K562 (cell line): ENCODE results near the gene CD46. TPM values are rescaled to one million over a fixed set of nuclear protein-coding genes. Genes with fewer than 3 reads are reported as not detected.

ENCODE experiments used
- ATF3 ChIP-seq, 2 experiments: fragments of 450-650 bp in 1 of 2; sonication (generic) in 1 of 2; formaldehyde crosslinking in 1 of 2; IDR thresholded peaks in 1 of 2; conservative IDR thresholded peaks in 1 of 2; 2 replicates each; pipeline versions ENCODE4 v1.6.1 to v1.8.1; 2016 to 2023; ENCODE audit warnings: mild to moderate bottlenecking in 2 of 2, moderate library complexity in 2 of 2, inconsistent platforms in 1 of 2, missing genetic modification reagents in 1 of 2
- DPF2 ChIP-seq: fragments of 450-650 bp; IDR thresholded peaks from 2 replicates; pipeline ENCODE4 v1.6.1; 2016
- FOXJ2 ChIP-seq: fragments of 200-800 bp; sonication (Bioruptor generic); IDR thresholded peaks from 2 replicates; pipeline ENCODE4 v1.6.1; 2016; ENCODE audit warnings: missing genetic modification characterization, missing compliant biosample characterization
- HDAC1 ChIP-seq, 2 experiments: fragments of 450-650 bp; IDR thresholded peaks; 2 replicates each; pipeline ENCODE4 v1.6.1; 2016 to 2017; ENCODE audit warnings: inconsistent platforms in 1 of 2, mild to moderate bottlenecking in 1 of 2, moderate library complexity in 1 of 2
- HMBOX1 ChIP-seq: sonication (generic); IDR thresholded peaks from 2 replicates; pipeline ENCODE4 v1.6.1; 2016
- MBD1 ChIP-seq: fragments of 250-450 bp; sonication (Bioruptor Pico); IDR thresholded peaks from 2 replicates; pipeline ENCODE4 v1.8.0; 2022; ENCODE audit warnings: inconsistent platforms
- TAF7 ChIP-seq: fragments of 450-650 bp; IDR thresholded peaks from 2 replicates; pipeline ENCODE4 v1.6.1; 2016; ENCODE audit warnings: missing genetic modification characterization, missing compliant biosample characterization
- YY1 ChIP-seq, 3 experiments: IDR thresholded peaks; 2 replicates each; pipeline ENCODE4 v1.6.1; 2011; ENCODE audit warnings: low read length in 2 of 3, mild to moderate bottlenecking in 2 of 3, moderate library complexity in 2 of 3, borderline replicate concordance in 1 of 3, control low read depth in 1 of 3, low read depth in 1 of 3; ENCODE audit not compliant: insufficient read depth in 3 of 3, insufficient replicate concordance in 2 of 3, control insufficient read depth in 1 of 3, insufficient read length in 1 of 3; ENCODE audit errors: extremely low read depth in 1 of 3
- ZBTB5 ChIP-seq: fragments of 450-650 bp; IDR thresholded peaks from 2 replicates; pipeline ENCODE4 v1.6.1; 2017; ENCODE audit warnings: antibody characterized with exemption
- ZNF407 ChIP-seq: fragments of 450-650 bp; IDR thresholded peaks from 2 replicates; pipeline ENCODE4 v1.6.1; 2016; ENCODE audit warnings: low read depth
- ZNF668 ChIP-seq: fragments of 250-450 bp; sonication (Bioruptor Pico); IDR thresholded peaks from 2 replicates; pipeline ENCODE4 v1.8.0; 2022; ENCODE audit warnings: mild to moderate bottlenecking, inconsistent platforms
- polyA plus RNA-seq, 8 experiments: library from polyadenylated mRNA; depleted of rRNA in 4 of 8; stranded (reverse) in 5 of 8; unstranded in 3 of 8; fragments of >200 nt; fragmentation: Nextera tagmentation in 2 of 8; fragmentation: Illumina TruSeq in 1 of 8; extraction: Ambion mirVana in 2 of 8; extraction: Trizol in 1 of 8; gene quantifications; 2 replicates each; pipeline versions ENCODE4 v1.2.1 to v1.2.3, GENCODE V29; 2011 to 2014; ENCODE audit warnings: inconsistent platforms in 1 of 8, missing spikeins in 1 of 8
- total RNA-seq, 7 experiments: library from RNA; depleted of rRNA in 6 of 7; stranded (reverse); fragments of >200 nt in 6 of 7; fragmentation: Illumina TruSeq in 2 of 7; extraction: Trizol in 2 of 7; gene quantifications; 2 replicates each; pipeline versions ENCODE4 v1.2.1 to v1.2.3, GENCODE V29; 2011 to 2021; ENCODE audit warnings: low replicate concordance in 1 of 7

The CD46 gene
- total and polyA plus RNA-seq, 9 of the 15 experiments (the other 6 are each of a cell fraction or from before 2014, with no cell fraction given) = 87.9 to 374 (median 156) TPM

GRCh38 chr1:207824691-207825408 lies 73.0 kb downstream of the CD46 start (continued):
- TF ChIP-seq YY1 (IDR thresholded peaks at IDR 0.05; ENCODE audit: borderline replicate concordance in 1 of 3, control insufficient read depth in 1 of 3, extremely low read depth in 1 of 3, insufficient read depth in 3 of 3, insufficient read length in 1 of 3, insufficient replicate concordance in 2 of 3, low read depth in 1 of 3, low read length in 2 of 3) (no peak), ATF3 (IDR thresholded peaks at IDR 0.05) (peak; percentile 36; the same call in 1 of the 2 replicates), ATF3 (CRISPR knock-in tag; conservative IDR thresholded peaks at IDR 0.05) (no peak), HDAC1 (IDR thresholded peaks at IDR 0.05) (no peak), HMBOX1 (no peak), TAF7 (tag) (0 out of 2 replicates have a peak, but pooled peaks have one; percentile 12), DPF2 (peak; percentile 53; the same call in 1 of the 2 replicates), ZNF668 (CRISPR knock-in tag) (no peak), FOXJ2 (tag) (0 out of 2 replicates have a peak, but pooled peaks have one; percentile 26), MBD1 (no peak), ZBTB5 (no peak), ZNF407 (no peak)
